ENCODE data around the gene PPARD. TPM values are rescaled to one million over a fixed set of nuclear protein-coding genes. Genes with fewer than 3 reads are reported as not detected.

The PPARD gene
- total and polyA plus RNA-seq, 2 of the 13 experiments (the other 11 are each of a cell fraction or from before 2014, with no cell fraction given), result 6.1 to 13.3 TPM

DNA sequence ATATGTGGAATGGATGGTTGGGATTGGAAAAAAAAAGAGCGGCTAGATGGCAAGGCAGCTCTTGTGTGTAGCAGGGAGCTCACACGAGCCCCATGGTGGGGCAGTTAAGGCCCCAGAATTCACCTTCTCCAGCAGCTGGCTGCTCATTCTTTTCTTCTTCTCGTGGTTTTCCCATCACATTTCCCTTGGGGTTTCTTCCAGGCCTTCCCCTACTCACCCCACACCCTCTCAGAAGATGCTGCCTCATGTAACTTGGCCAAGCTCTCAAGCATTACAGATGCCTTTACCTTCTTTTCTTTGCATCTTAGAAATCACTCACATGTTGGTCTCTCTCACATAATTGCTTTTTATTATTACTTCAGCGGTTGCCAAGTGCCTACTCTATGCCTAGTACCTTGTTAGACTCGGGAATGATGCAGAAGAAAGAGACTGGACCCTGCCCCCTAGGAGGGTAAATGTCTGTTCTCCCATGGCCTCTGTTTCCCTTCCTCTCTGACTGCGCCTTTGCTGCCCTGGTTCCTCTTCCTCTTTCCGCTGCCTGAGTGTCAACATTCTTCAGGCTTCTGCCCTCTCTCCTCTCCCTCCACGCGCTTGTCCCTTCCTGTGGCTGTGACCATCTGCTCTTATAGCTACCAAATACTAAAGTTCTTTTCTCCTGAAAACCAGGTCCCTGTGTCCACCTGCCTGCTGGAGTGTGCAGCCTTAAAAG is 28.6 kb downstream of the PPARD start (continued):
- TF ChIP-seq MAFG (CRISPR knock-in tag; IDR thresholded peaks at IDR 0.05), result no peak
- TF ChIP-seq, protein P1, sequence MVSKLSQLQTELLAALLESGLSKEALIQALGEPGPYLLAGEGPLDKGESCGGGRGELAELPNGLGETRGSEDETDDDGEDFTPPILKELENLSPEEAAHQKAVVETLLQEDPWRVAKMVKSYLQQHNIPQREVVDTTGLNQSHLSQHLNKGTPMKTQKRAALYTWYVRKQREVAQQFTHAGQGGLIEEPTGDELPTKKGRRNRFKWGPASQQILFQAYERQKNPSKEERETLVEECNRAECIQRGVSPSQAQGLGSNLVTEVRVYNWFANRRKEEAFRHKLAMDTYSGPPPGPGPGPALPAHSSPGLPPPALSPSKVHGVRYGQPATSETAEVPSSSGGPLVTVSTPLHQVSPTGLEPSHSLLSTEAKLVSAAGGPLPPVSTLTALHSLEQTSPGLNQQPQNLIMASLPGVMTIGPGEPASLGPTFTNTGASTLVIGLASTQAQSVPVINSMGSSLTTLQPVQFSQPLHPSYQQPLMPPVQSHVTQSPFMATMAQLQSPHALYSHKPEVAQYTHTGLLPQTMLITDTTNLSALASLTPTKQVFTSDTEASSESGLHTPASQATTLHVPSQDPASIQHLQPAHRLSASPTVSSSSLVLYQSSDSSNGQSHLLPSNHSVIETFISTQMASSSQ (IDR thresholded peaks at IDR 0.05; ENCODE audit: low read depth), result no peak
- TF ChIP-seq, protein P1 (CRISPR knock-in tag; IDR thresholded peaks at IDR 0.05; ENCODE audit: borderline replicate concordance), result no peak
- TF ChIP-seq ZNF589 (CRISPR knock-in tag; conservative IDR thresholded peaks at IDR 0.05), result no peak
- TF ChIP-seq ZNF790 (CRISPR knock-in tag; IDR thresholded peaks at IDR 0.05; ENCODE audit: borderline replicate concordance), result no peak
- 0 out of 2 replicates have a peak, but pooled peaks have one; percentile 66 for TF ChIP-seq ZNF607 (CRISPR knock-in tag; IDR thresholded peaks at IDR 0.05; ENCODE audit: borderline replicate concordance)
- TF ChIP-seq ETV6 (CRISPR knock-in tag; conservative IDR thresholded peaks at IDR 0.05), result 0 out of 2 replicates have a peak, but pooled peaks have one; percentile 20
- TF ChIP-seq, protein P2, sequence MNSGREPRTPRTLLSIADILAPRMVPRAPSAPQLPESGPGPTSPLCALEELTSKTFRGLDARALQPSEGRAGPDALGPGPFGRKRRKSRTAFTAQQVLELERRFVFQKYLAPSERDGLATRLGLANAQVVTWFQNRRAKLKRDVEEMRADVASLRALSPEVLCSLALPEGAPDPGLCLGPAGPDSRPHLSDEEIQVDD (CRISPR knock-in tag; IDR thresholded peaks at IDR 0.05; ENCODE audit: borderline replicate concordance), result no peak
- TF ChIP-seq ISL2 (CRISPR knock-in tag; IDR thresholded peaks at IDR 0.05), result no peak
- no peak for TF ChIP-seq FOXO1 (CRISPR knock-in tag; IDR thresholded peaks at IDR 0.05)
- no peak for TF ChIP-seq SIN3B (IDR thresholded peaks at IDR 0.05; ENCODE audit: low read length)
- no peak for TF ChIP-seq ZNF556 (CRISPR knock-in tag; IDR thresholded peaks at IDR 0.05; ENCODE audit: borderline replicate concordance)
- TF ChIP-seq ZNF558 (CRISPR knock-in tag; IDR thresholded peaks at IDR 0.05; ENCODE audit: borderline replicate concordance), result no peak
- TF ChIP-seq RARG (CRISPR knock-in tag; IDR thresholded peaks at IDR 0.05; ENCODE audit: low read depth), result no peak

Data from HepG2 (cell line).